Stimulated activated CD8-positive, alpha-beta memory T cell treated with anti-CD3 and anti-CD28 coated beads, Interleukin-4, amount 100 ng/mL, for 1 hour (primary cell): ENCODE measurements around the gene ZNF292.
"Not testable (repeated sequence)": the region's sequence is repeated elsewhere in the genome, so short reads cannot be mapped to it uniquely, and the experiment has no call there.

ENCODE experiments used
- DNase-seq, 2 donors: peaks; one replicate each; pipeline ENCODE4 v3.0.0-alpha.2; 2020; ENCODE audit warnings: low read depth in 2 of 2, low spot score in 1 of 2

ZNF292 gene

GRCh38 chr6:87274660-87275274, 119.4 kb downstream of the ZNF292 start:
- DNase-seq = no peak

GRCh38 chr6:87276624-87277023, 121.3 kb downstream of the ZNF292 start:
- no peak for DNase-seq

- DNase-seq = no peak
Observed at GRCh38 chr6:87277123-87277522, 121.8 kb downstream of the ZNF292 start.

GRCh38 chr6:87279196-87279595, 123.8 kb downstream of the ZNF292 start:
- no peak for DNase-seq

- DNase-seq = no peak
Observed at GRCh38 chr6:87281426-87281825, 126.1 kb downstream of the ZNF292 start.

- DNase-seq = no peak
Observed at GRCh38 chr6:87282743-87283142, 127.4 kb downstream of the ZNF292 start.

GRCh38 chr6:87283461-87283860, 128.1 kb downstream of the ZNF292 start:
- no peak for DNase-seq

GRCh38 chr6:87287251-87287650, 131.9 kb downstream of the ZNF292 start:
- DNase-seq = no peak

- no peak for DNase-seq
Observed at GRCh38 chr6:87289571-87289970, 134.2 kb downstream of the ZNF292 start.

GRCh38 chr6:87291883-87292282, 136.5 kb downstream of the ZNF292 start:
- no peak for DNase-seq

GRCh38 chr6:87293526-87293925, 138.2 kb downstream of the ZNF292 start:
- DNase-seq = no peak

GRCh38 chr6:87297119-87297518, 141.8 kb downstream of the ZNF292 start:
- no peak for DNase-seq

- DNase-seq = not testable (repeated sequence)
Observed at GRCh38 chr6:87301277-87301676, 145.9 kb downstream of the ZNF292 start.

- no peak for DNase-seq
Observed at GRCh38 chr6:87308970-87309369, 153.6 kb downstream of the ZNF292 start.

- DNase-seq = no peak
Observed at GRCh38 chr6:87312860-87313259, 157.5 kb downstream of the ZNF292 start.
